Large intestine (tissue), 12 donors: ENCODE data around the gene FAM200C. TPM values are rescaled to one million over a fixed set of nuclear protein-coding genes. Genes with fewer than 3 reads are reported as not detected.

ENCODE experiments used
- DNase-seq, 2 donors: peaks; one replicate each; pipeline versions ENCODE4 v3.0.0 to v3.0.0-alpha.2; 2013
- H3K27ac ChIP-seq: one replicate; pipeline ENCODE4 v1.5.1; 2013; ENCODE audit warnings: low read length
- H3K27me3 ChIP-seq: 2 replicates; pipeline ENCODE4 v1.6.1; 2013; ENCODE audit warnings: low read length; ENCODE audit not compliant: control insufficient read depth, insufficient read depth
- H3K36me3 ChIP-seq: 2 replicates; pipeline ENCODE4 v1.6.1; 2013; ENCODE audit warnings: low read length; ENCODE audit not compliant: control insufficient read depth, insufficient read depth
- H3K4me1 ChIP-seq: one replicate; pipeline ENCODE4 v1.6.1; 2013; ENCODE audit warnings: low read length; ENCODE audit not compliant: control insufficient read depth, insufficient read depth
- H3K4me3 ChIP-seq: one replicate; pipeline ENCODE4 v1.5.1; 2013; ENCODE audit warnings: low read length
- H3K9me3 ChIP-seq: one replicate; pipeline ENCODE4 v1.6.1; 2013; ENCODE audit warnings: mild to moderate bottlenecking, low read depth, low read length, moderate library complexity; ENCODE audit not compliant: control insufficient read depth
- WGBS: methylation state at CpG from one replicate; pipeline ENCODE4 v1.1.5; 2013; ENCODE audit warnings: low lambda C conversion rate; ENCODE audit not compliant: insufficient coverage; 5-methylcytosine and 5-hydroxymethylcytosine counted together
- long read RNA-seq, 11 donors: transcript quantifications; one replicate each; lab custom pipeline, GENCODE V29; 2026
- polyA plus RNA-seq: library from polyadenylated mRNA; unstranded; fragments of 120-200 nt; gene quantifications from one replicate; pipeline ENCODE4 v1.2.1, GENCODE V29; 2013

FAM200C gene
- 7.8 TPM for polyA plus RNA-seq
- long read RNA-seq, donor 1, partial matches to known transcripts: 0 of 4 reads
- long read RNA-seq, donor 1, other reads (novel, unspliced or antisense): 0 of 4 reads
- long read RNA-seq, donor 2, transcript ZBED8-201 (2 exons, 2,851 nt): major isoform, 7 of 7 reads
- long read RNA-seq, donor 2, partial matches to known transcripts: 0 of 7 reads
- long read RNA-seq, donor 2, other reads (novel, unspliced or antisense): 0 of 7 reads
- long read RNA-seq, donor 3, transcript ZBED8-201 (2 exons, 2,851 nt): major isoform, 6 of 6 reads
- long read RNA-seq, donor 3, partial matches to known transcripts: 0 of 6 reads
- long read RNA-seq, donor 3, other reads (novel, unspliced or antisense): 0 of 6 reads
- long read RNA-seq, donor 4: 0 reads
- long read RNA-seq, donor 5, partial matches to known transcripts: 0 of 4 reads
- long read RNA-seq, donor 5, other reads (novel, unspliced or antisense): 0 of 4 reads
- long read RNA-seq, donor 6, partial matches to known transcripts: 0 of 2 reads
- long read RNA-seq, donor 6, other reads (novel, unspliced or antisense): 0 of 2 reads
- long read RNA-seq, donor 7, partial matches to known transcripts: 0 of 2 reads
- long read RNA-seq, donor 7, other reads (novel, unspliced or antisense): 0 of 2 reads
- long read RNA-seq, donor 8, partial matches to known transcripts: 0 of 1 reads
- long read RNA-seq, donor 8, other reads (novel, unspliced or antisense): 0 of 1 reads
- long read RNA-seq, donor 9, partial matches to known transcripts: 0 of 1 reads
- long read RNA-seq, donor 9, other reads (novel, unspliced or antisense): 0 of 1 reads
- long read RNA-seq, donor 10, partial matches to known transcripts: 0 of 2 reads
- long read RNA-seq, donor 10, other reads (novel, unspliced or antisense): 0 of 2 reads
- long read RNA-seq, donor 11, partial matches to known transcripts: 0 of 4 reads
- long read RNA-seq, donor 11, other reads (novel, unspliced or antisense): 0 of 4 reads

DNA sequence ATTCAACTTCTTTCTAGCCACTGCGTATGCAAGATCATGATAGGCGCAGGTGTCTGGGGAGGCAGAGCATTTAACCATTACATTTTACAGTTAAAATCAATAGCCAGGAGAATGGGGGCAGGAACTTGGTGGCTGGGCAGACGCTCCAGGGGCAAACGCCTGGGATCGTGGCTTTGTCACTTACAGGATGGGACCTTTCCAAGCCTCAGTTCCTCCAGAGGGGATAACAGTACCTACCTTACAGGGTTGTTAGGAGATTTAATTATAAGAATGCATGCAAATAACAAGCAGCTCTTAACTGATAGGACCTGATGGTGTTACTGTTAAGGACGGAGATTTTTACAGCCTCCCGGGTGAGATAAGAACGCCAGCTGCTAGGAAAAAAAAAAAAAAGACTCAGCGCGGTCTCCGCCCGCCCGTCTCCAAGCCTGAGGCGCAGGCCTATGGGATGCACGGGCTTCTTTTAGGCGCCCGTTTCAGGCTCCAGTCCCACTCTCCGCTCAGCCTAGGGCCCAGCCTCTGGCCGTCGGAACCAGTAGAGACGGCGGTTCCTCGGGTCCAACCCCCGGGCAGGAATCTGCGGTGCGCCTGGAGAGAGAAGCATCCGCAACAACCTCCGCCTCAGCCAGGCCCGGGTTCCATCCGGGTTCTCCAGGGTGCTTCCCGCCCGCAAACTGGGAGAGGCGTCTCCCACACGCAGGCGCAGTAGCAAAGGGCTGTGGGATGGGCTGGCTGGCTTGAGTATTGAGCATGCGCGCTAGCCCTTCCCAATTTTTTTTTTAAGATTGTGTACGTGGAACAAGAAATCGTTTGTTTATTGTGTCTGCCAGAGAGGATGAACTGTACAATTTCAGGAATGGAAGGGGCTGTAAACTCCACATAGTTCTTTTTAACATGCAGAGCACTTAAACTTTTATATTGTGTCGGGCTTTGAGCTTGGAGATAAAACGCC is at the start of gene FAM200C:
Gene FAM200C (minus strand): TSS at position 653 of the 952 bp plus-strand sequence. CDS start 4,564 bp downstream, outside the sequence.
- Histone ChIP-seq H3K36me3 (peaks cover 25% of the 10 kb centered on the region), H3K9me3 (no peaks in the 10 kb centered on the region), H3K4me3 (peak within 1 kb of the TSS; percentile 71), H3K27ac (peak within 1 kb of the TSS; percentile 87), H3K4me1 (no peaks in the 10 kb centered on the region), H3K27me3 (no peaks in the 10 kb centered on the region)
- WGBS: 0% methylated on average over 2 of the region's 41 CpGs
- peak; percentile 92 to 95 for DNase-seq

GRCh38 chr5:160449458-160449857 is 49.6 kb upstream of the FAM200C start:
- Histone ChIP-seq H3K4me3 (no peak overlapping the region), H3K27ac (no peak overlapping the region), H3K9me3 (no peaks in the 10 kb centered on the region), H3K27me3 (no peaks in the 10 kb centered on the region), H3K4me1 (no peaks in the 10 kb centered on the region), H3K36me3 (no peaks in the 10 kb centered on the region)
- DNase-seq: no peak
- no CpG with 5 or more reads among the region's 3 CpGs for WGBS

GRCh38 chr5:160448886-160449285 is 49.0 kb upstream of the FAM200C start:
- Histone ChIP-seq H3K36me3 (no peaks in the 10 kb centered on the region), H3K27ac (no peak overlapping the region), H3K9me3 (no peaks in the 10 kb centered on the region), H3K4me1 (no peaks in the 10 kb centered on the region), H3K4me3 (no peak overlapping the region), H3K27me3 (no peaks in the 10 kb centered on the region)
- DNase-seq: no peak
- WGBS: no CpG with 5 or more reads among the region's 1 CpG

DNA sequence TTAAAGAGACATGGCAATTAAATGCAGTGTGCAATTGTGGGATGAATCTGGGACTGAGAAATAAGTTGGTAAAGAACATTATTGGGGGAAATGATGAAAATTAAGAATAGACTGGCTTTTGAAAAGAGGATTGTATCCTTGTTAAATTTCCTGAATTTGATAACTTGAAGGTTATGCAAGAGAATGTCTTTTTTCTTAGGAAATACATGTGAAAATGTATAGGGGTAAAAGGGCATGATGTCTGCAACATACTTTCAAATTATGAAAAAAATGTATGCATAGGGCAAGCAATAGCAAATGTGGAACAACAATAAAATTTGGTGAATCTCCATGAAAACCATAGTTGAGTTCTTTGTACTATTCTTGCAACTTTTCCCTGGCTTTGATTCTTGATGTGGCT is 45.9 kb upstream of the FAM200C start:
- DNase-seq: no peak

GRCh38 chr5:160445132-160445531 is 45.3 kb upstream of the FAM200C start:
- no peaks in the 10 kb centered on the region for H3K27me3 ChIP-seq
- no peak overlapping the region for H3K4me3 ChIP-seq

More for the DNA sequence above, 45.9 kb upstream of the FAM200C start:
- H3K4me1 ChIP-seq: no peaks in the 10 kb centered on the region
- no peaks in the 10 kb centered on the region for H3K9me3 ChIP-seq
- H3K27me3 ChIP-seq: no peaks in the 10 kb centered on the region
- no peak overlapping the region for H3K4me3 ChIP-seq
- H3K27ac ChIP-seq: no peak overlapping the region
- H3K36me3 ChIP-seq: no peaks in the 10 kb centered on the region

GRCh38 chr5:160444407-160444806 is 44.6 kb upstream of the FAM200C start:
- no CpG with 5 or more reads among the region's 1 CpG for WGBS
- no peak for DNase-seq
- no peak overlapping the region for H3K4me3 ChIP-seq
- no peaks in the 10 kb centered on the region for H3K4me1 ChIP-seq
- no peak overlapping the region for H3K27ac ChIP-seq
- H3K9me3 ChIP-seq: no peaks in the 10 kb centered on the region
- no peaks in the 10 kb centered on the region for H3K36me3 ChIP-seq
- no peaks in the 10 kb centered on the region for H3K27me3 ChIP-seq

More at GRCh38 chr5:160445132-160445531, 45.3 kb upstream of the FAM200C start:
- no peak for DNase-seq
- no peaks in the 10 kb centered on the region for H3K36me3 ChIP-seq
- H3K27ac ChIP-seq: no peak overlapping the region
- H3K4me1 ChIP-seq: no peaks in the 10 kb centered on the region
- WGBS: 67% methylated on average over 1 of the region's 1 CpG
- H3K9me3 ChIP-seq: no peaks in the 10 kb centered on the region

GRCh38 chr5:160442824-160443431 is 43.1 kb upstream of the FAM200C start:
- DNase-seq: no peak
- no peaks in the 10 kb centered on the region for H3K36me3 ChIP-seq
- WGBS: 100% methylated on average over 1 of the region's 4 CpGs
- no peaks in the 10 kb centered on the region for H3K9me3 ChIP-seq
- H3K27me3 ChIP-seq: no peaks in the 10 kb centered on the region
- no peak overlapping the region for H3K4me3 ChIP-seq
- H3K27ac ChIP-seq: no peak overlapping the region
- H3K4me1 ChIP-seq: peaks cover 3% of the 10 kb centered on the region

DNA sequence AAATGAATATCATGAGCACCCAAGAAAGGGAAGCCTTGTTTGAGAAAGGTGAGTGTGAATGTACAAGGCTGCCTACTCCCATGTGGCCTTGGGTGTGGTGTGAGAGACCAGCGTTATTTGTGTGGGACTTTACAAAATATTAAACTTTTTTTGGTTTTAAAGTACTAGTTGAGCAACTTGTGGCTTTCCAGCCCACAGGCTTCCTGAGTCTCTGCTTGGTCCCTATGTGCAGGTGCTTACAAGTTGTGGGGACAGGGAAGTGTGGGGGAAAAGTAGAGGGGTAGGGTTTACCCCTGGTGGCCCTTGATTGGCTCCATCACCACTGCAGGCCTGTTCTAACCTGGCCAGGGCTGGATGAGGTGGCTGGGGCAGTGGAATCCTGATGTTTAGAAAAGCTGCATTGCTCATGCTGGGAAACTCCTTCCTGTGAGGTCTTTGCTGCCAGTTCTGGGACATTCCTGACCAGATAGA is 41.5 kb upstream of the FAM200C start:
- peaks cover 3% of the 10 kb centered on the region for H3K4me1 ChIP-seq
- no peaks in the 10 kb centered on the region for H3K27me3 ChIP-seq
- no peaks in the 10 kb centered on the region for H3K9me3 ChIP-seq
- no peaks in the 10 kb centered on the region for H3K36me3 ChIP-seq
- no peak overlapping the region for H3K4me3 ChIP-seq
- DNase-seq: no peak
- no peak overlapping the region for H3K27ac ChIP-seq
- no CpG with 5 or more reads among the region's 1 CpG for WGBS

- no peaks in the 10 kb centered on the region for H3K27me3 ChIP-seq
- no CpG with 5 or more reads among the region's 11 CpGs for WGBS
- H3K4me3 ChIP-seq: peak overlapping the region; percentile 36
- H3K36me3 ChIP-seq: no peaks in the 10 kb centered on the region
- H3K4me1 ChIP-seq: peaks cover 3% of the 10 kb centered on the region
- H3K27ac ChIP-seq: peak overlapping the region; percentile 78
- DNase-seq: peak; percentile 81 to 91
- no peaks in the 10 kb centered on the region for H3K9me3 ChIP-seq
Measured at GRCh38 chr5:160439205-160439600, 39.3 kb upstream of the FAM200C start.
